Activated T-helper 1 cell treated with anti-CD3 and anti-CD28 coated beads, Interleukin-12 subunit alpha, Interleukin-12 subunit beta, Interleukin-2, Interleukin-4 antibody, amounts not matched to agents 30 ng/mL and 10 ng/mL and 1 ng/mL, durations not matched to agents 14 hours and 24 hours and 36 hours (primary cell): ENCODE results near the gene XPO5. TPM values are rescaled to one million over a fixed set of nuclear protein-coding genes. Genes with fewer than 3 reads are reported as not detected.

ENCODE experiments used
- DNase-seq: peaks from one replicate; pipeline ENCODE4 v3.0.0; 2021; ENCODE audit warnings: low spot score
- H3K27ac Mint-ChIP-seq: one replicate; pipeline ENCODE4 v1.8.0; 2021; ENCODE audit warnings: mild to moderate bottlenecking, mixed read lengths
- H3K27me3 Mint-ChIP-seq: one replicate; pipeline ENCODE4 v1.8.0; 2022; ENCODE audit warnings: mild to moderate bottlenecking, moderate library complexity, mixed read lengths; ENCODE audit not compliant: insufficient read depth
- H3K36me3 Mint-ChIP-seq: one replicate; pipeline ENCODE4 v1.8.0; 2021; ENCODE audit warnings: low read depth, mixed read lengths
- H3K4me1 Mint-ChIP-seq: one replicate; pipeline ENCODE4 v1.8.0; 2021; ENCODE audit warnings: low read depth, mixed read lengths
- H3K4me3 Mint-ChIP-seq: one replicate; pipeline ENCODE4 v1.8.0; 2021; ENCODE audit warnings: mild to moderate bottlenecking, moderate library complexity, mixed read lengths
- H3K9me3 Mint-ChIP-seq: one replicate; pipeline ENCODE4 v1.8.0; 2021; ENCODE audit warnings: mixed read lengths
- intact Hi-C: fragments of 100-400 bp; cut with micrococcal nuclease; formaldehyde crosslinking; loops from one replicate; pipeline ENCODE4 v1.15.1; 2024
- total RNA-seq: library from RNA; stranded (reverse); gene quantifications from 2 replicates; pipeline ENCODE4 v1.2.3, GENCODE V29; 2022

XPO5 gene
- total RNA-seq, 1 donor from 2014 or later: 135 TPM

- no peak overlapping the region for H3K27ac Mint-ChIP-seq
- H3K27me3 Mint-ChIP-seq: no peaks in the 10 kb centered on the region
- H3K9me3 Mint-ChIP-seq: no peaks in the 10 kb centered on the region
- peaks cover 22% of the 10 kb centered on the region for H3K4me1 Mint-ChIP-seq
- no peak overlapping the region for H3K4me3 Mint-ChIP-seq
- no peak for DNase-seq
- intact Hi-C loops: no loop called here
- peaks cover 1% of the 10 kb centered on the region for H3K36me3 Mint-ChIP-seq
Measured at GRCh38 chr6:43488667-43489276, 87.1 kb downstream of the XPO5 start.

DNA sequence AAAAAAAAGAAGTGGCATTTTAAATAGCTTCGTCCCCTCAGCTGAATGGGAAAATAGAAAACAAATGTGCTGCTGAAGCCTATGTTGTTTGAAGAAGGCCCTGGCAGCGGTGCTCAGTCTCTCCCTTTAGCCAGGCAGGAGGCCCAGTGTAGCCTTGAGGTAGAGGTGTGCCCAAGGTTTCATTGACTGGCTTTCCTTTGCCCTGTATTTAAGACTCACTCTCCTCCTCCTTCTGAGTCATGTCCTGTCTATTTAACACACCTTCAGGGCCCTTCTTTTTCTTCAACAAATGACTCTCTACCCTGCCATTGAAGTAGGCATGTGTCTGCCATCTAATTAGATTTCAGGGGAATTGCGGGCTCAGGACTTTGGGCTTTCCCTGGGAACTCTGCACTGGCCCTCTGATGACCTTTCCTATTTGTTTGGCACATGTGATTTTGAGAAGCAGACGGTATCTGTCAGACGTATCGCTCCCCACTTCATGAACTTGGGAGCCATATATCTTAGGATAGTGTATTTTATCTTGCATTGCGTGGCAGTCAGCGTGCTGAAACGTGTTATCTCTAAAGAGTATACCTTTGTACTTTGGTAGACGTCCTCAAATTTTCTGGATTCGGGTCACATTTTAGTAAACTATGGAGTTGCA, 94.1 kb downstream of the XPO5 start:
- intact Hi-C loops: no loop called here
- no peak for DNase-seq
- H3K4me1 Mint-ChIP-seq: peaks cover 31% of the 10 kb centered on the region
- H3K9me3 Mint-ChIP-seq: no peaks in the 10 kb centered on the region
- H3K4me3 Mint-ChIP-seq: no peak overlapping the region
- no peaks in the 10 kb centered on the region for H3K27me3 Mint-ChIP-seq
- peaks cover 8% of the 10 kb centered on the region for H3K36me3 Mint-ChIP-seq
- no peak overlapping the region for H3K27ac Mint-ChIP-seq

- Mint-ChIP-seq H3K36me3 (peaks cover 8% of the 10 kb centered on the region), H3K4me1 (peaks cover 33% of the 10 kb centered on the region), H3K9me3 (no peaks in the 10 kb centered on the region), H3K4me3 (no peak overlapping the region), H3K27ac (no peak overlapping the region), H3K27me3 (no peaks in the 10 kb centered on the region)
- intact Hi-C loops: no loop called here
- DNase-seq: no peak
Measured at GRCh38 chr6:43481075-43481474, 94.8 kb downstream of the XPO5 start.

- Mint-ChIP-seq H3K27ac (peak overlapping the region; percentile 97), H3K9me3 (no peaks in the 10 kb centered on the region), H3K36me3 (peaks cover 7% of the 10 kb centered on the region), H3K4me1 (peaks cover 33% of the 10 kb centered on the region), H3K27me3 (no peaks in the 10 kb centered on the region), H3K4me3 (peak overlapping the region; percentile 97)
- intact Hi-C loops: loop anchor here (5.0 kb wide), 1 partner anchor 306 kb away; the partner anchor contains the start of gene SRF
- DNase-seq: no peak
Measured at GRCh38 chr6:43478008-43478372, 97.8 kb downstream of the XPO5 start.

DNA sequence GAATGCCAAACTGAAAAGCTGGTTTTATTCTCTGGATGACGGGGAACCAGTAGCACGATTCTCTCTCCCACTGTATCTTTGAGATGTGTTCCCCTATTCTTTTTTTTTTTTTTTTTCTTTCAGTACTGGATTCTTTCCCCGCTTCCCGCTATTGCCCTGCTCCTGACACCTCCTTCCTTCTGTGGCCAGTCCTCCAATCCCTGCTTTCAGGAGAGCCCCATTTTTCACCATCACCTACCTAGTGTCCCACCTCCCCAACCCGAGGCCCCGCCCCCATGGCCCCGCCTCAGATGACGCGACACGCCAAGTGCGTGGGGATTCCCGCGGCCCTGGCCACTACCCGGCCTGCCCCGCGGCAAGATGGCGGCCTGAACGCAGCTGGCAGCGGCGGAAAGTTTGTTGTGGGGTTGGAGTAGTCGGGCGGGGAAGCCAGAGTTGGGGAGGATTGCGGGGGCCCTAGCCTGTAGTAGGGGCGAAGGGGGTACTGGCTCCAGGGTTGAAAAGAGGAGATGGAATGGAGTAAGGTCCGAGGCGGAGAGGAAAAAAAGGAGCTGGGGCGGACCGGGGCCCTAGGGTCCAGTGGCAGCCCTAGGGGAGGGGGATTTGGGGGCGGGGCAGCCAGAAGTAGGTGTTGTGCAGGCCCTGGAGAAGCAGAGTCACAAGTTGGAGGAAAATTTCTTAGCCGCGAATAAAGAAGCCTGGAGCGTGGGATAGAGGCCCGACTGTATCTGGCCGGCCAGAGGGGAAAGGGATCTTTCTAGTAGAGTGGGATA, 98.4 kb downstream of the XPO5 start, which contains the start of gene TJAP1:
Gene TJAP1 (plus strand): TSS at position 336 of the 773 bp plus-strand sequence. CDS start 21,432 bp downstream, outside the sequence.
- no peaks in the 10 kb centered on the region for H3K9me3 Mint-ChIP-seq
- peak within 1 kb of the TSS; percentile 97 for H3K27ac Mint-ChIP-seq
- no peaks in the 10 kb centered on the region for H3K27me3 Mint-ChIP-seq
- H3K36me3 Mint-ChIP-seq: peaks cover 7% of the 10 kb centered on the region
- DNase-seq: peak; percentile 94
- peak within 1 kb of the TSS; percentile 97 for H3K4me3 Mint-ChIP-seq
- intact Hi-C loops: loop anchor here (1.0 to 5.0 kb wide), 12 partner anchors 22 to 419 kb away; partner anchors contain the start of genes ABCC10, DLK2, GTPBP2 and KLC4
- peaks cover 33% of the 10 kb centered on the region for H3K4me1 Mint-ChIP-seq

DNA sequence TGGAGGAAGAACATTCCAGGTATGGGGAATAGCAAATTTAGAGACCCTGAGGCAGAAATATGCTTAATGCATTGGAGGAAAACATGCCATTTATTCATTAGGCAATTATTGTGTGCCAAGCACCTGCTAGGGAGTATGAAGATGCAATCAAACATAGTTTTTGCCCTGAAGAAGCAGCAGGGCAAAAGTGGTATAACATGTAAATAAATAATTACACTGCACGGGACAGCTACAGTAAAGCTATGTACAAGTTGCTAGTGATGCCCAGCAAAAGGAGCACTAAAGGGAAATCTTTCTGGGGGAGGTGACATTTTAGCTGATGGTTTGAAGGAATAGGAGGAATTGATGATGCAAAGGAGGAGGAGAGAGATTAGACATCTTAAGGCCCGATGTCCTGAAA, 99.1 kb downstream of the XPO5 start:
- intact Hi-C loops: loop anchor here (1.0 to 5.0 kb wide), 12 partner anchors 21 to 418 kb away; partner anchors contain the start of genes ABCC10, DLK2, GTPBP2 and KLC4
- Mint-ChIP-seq H3K36me3 (peaks cover 4% of the 10 kb centered on the region), H3K27ac (peak overlapping the region; percentile 79), H3K9me3 (no peaks in the 10 kb centered on the region), H3K27me3 (no peaks in the 10 kb centered on the region), H3K4me1 (peaks cover 31% of the 10 kb centered on the region), H3K4me3 (peak overlapping the region; percentile 97)
- DNase-seq: no peak

DNA sequence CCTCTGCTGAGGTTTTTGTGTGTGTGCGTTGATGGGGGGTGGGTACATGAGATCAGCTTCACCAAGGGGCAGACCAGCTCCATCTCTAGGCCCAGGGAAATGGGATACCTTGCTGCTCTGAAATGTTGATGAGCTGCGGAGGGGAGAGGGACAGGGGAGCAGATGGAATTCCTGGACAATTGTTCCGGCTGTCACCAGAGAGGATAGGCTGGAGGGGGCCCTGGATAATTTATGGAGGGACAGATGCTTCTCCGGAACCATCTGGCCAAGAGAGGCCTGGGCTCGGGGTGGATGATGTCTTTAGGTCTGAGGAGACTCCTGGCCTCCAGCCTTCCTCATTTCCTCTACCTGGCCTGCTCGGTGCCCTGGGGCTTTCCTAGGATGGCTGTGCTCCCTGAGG, 100.3 kb downstream of the XPO5 start:
- H3K36me3 Mint-ChIP-seq: peaks cover 2% of the 10 kb centered on the region
- H3K4me3 Mint-ChIP-seq: no peak overlapping the region
- peaks cover 28% of the 10 kb centered on the region for H3K4me1 Mint-ChIP-seq
- peaks cover 5% of the 10 kb centered on the region for H3K27me3 Mint-ChIP-seq
- H3K9me3 Mint-ChIP-seq: no peaks in the 10 kb centered on the region
- no peak for DNase-seq
- intact Hi-C loops: loop anchor here (5.0 kb wide), 1 partner anchor 303 kb away; the partner anchor contains the start of gene SRF
- H3K27ac Mint-ChIP-seq: no peak overlapping the region

DNA sequence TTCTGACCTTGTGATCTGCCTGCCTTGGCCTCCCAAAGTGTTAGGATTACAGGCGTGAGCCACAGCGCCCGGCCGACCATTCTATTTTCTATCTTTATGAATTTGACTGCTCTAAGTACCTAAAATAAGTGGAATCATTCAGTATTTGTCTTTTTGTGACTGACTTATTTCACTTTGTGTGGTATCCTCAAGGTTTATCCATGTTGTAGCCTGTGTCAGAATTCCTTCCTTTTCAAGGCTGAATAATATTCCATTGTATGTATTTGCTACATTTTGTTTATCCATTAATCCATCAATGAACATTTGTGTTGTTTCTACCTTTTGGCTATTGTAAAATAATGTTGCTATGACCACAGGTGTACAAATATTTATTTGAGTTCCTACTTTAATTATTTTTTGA, 103.3 kb downstream of the XPO5 start:
- Mint-ChIP-seq H3K4me3 (no peak overlapping the region), H3K27ac (no peak overlapping the region), H3K27me3 (peaks cover 7% of the 10 kb centered on the region), H3K36me3 (peaks cover 2% of the 10 kb centered on the region), H3K9me3 (no peaks in the 10 kb centered on the region), H3K4me1 (peaks cover 10% of the 10 kb centered on the region)
- intact Hi-C loops: no loop called here
- no peak for DNase-seq

Other genes with a start within 250 kb of the XPO5 start
- gene ZNF318, start 206.4 kb downstream of the XPO5 start, total RNA-seq: 9.1 and 9.7 TPM in 2 replicates
- gene ABCC10, start 148.5 kb downstream of the XPO5 start, total RNA-seq: 40.5 and 43.6 TPM in 2 replicates
- gene DLK2, start 120.5 kb downstream of the XPO5 start, total RNA-seq: 1.5 and 2.0 TPM in 2 replicates
- gene TJAP1, start 98.5 kb downstream of the XPO5 start, total RNA-seq: 43.4 and 48.2 TPM in 2 replicates
- 0.10 and 0.12 TPM in 2 replicates for gene LRRC73, start 65.7 kb downstream of the XPO5 start, total RNA-seq
- gene YIPF3, start 59.1 kb downstream of the XPO5 start, total RNA-seq: 60.2 and 62.5 TPM in 2 replicates
- gene POLR1C, start 58.9 kb downstream of the XPO5 start, total RNA-seq: 85.8 and 98.0 TPM in 2 replicates
- gene POLH, start 147 bp upstream of the XPO5 start, total RNA-seq: 35.7 and 39.1 TPM in 2 replicates
- 72.4 and 73.0 TPM in 2 replicates for gene GTPBP2, start 53.2 kb upstream of the XPO5 start, total RNA-seq
- 34.8 and 39.0 TPM in 2 replicates for gene MAD2L1BP, start 59.8 kb upstream of the XPO5 start, total RNA-seq
- gene RSPH9, start 69.0 kb upstream of the XPO5 start, total RNA-seq: not detected in 2 replicates
- 55.0 and 55.9 TPM in 2 replicates for gene MRPS18A, start 111.8 kb upstream of the XPO5 start, total RNA-seq
- gene VEGFA, start 194.2 kb upstream of the XPO5 start, total RNA-seq: 42.3 and 43.2 TPM in 2 replicates